ENCODE measurements around the gene CFAP206.

CFAP206 gene, protein sequence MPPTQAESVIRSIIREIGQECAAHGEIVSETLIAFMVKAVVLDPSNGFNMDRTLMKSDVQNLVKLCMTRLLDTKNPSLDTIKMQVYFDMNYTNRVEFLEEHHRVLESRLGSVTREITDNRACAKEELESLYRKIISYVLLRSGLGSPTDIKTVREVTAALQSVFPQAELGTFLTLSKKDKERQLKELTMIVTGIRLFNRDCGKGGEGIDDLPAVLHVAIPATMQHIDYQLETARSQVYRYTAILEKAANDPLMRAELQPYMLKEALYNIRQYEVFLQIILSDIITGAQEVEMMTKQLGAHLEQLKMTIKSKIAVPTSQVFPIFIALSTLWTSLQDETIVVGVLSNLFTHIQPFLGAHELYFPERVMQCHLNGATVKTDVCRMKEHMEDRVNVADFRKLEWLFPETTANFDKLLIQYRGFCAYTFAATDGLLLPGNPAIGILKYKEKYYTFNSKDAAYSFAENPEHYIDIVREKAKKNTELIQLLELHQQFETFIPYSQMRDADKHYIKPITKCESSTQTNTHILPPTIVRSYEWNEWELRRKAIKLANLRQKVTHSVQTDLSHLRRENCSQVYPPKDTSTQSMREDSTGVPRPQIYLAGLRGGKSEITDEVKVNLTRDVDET

DNA sequence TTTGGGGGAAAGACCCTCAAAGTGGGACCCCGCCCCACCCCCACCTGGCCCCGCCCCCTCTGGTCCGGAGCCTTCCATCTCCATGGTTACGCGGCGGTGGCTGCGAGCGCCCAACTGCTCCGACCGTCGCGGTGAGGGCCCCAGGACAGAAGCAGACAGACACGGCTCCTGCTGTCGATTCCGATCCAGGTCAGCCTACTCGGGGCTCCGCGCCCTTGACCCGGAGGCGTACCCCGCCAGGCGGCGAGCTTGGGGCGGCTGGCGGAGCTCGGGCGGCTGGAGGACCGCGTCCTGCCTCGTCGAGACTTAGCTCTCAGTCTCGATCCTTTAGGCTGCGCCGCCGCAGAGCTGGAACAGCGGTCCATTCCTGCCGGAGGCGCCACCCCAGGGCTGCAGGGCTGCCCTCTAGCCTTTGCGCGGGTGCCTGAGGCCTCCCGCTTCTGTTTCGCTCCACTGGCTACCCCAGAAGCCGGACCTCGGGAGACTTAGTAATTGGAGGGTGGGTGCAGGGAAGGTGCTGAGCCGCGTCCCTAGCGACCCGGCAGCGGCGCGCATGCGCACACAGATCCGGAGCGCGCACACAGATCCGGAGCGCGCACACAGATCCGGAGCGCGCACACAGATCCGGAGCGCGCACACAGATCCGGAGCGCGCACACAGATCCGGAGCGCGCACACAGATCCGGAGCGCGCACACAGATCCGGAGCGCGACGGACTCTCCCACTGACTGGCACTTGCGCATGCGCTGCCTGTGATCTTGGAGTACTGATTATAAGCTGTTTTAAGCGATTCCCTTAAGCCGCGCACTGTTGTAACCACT lies at the start of gene CFAP206:
Gene CFAP206, plus strand, starts transcription at position 72 of the 820 bp plus-strand sequence. CDS start 1,868 bp downstream, outside the sequence.
- peak; percentile 86 for DNase-seq

DNA sequence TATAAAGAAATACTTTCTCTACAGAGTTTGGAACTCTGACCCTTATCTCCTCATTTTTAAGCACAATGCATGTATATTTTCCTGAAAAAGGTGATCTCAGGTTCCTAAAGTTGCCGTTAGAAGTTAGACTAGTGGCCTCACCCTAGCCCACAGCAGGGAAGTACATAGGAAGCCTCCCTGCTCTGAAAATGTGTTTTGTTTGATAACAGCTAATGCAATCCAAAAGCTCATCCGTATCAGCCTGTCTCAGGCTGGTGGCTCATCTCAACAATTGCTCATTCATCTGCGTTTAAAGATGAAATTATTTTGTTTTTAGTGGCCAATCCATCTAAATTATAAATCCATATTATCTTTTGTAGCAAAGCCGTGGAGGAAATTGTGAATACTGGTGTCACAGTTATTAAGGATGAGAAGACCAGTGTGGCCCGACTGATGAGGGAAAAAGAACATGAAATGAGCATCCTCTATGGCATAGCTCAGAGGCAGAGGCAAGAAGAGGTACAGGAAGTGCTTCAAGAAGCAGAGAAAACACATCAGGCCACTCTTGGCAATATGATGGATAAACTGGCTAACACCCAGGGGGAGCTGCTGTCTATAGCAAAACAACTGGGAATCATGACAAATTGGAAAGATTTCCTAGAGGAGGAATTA lies 43.0 kb upstream of the CFAP206 start:
- no peak for DNase-seq

DNA sequence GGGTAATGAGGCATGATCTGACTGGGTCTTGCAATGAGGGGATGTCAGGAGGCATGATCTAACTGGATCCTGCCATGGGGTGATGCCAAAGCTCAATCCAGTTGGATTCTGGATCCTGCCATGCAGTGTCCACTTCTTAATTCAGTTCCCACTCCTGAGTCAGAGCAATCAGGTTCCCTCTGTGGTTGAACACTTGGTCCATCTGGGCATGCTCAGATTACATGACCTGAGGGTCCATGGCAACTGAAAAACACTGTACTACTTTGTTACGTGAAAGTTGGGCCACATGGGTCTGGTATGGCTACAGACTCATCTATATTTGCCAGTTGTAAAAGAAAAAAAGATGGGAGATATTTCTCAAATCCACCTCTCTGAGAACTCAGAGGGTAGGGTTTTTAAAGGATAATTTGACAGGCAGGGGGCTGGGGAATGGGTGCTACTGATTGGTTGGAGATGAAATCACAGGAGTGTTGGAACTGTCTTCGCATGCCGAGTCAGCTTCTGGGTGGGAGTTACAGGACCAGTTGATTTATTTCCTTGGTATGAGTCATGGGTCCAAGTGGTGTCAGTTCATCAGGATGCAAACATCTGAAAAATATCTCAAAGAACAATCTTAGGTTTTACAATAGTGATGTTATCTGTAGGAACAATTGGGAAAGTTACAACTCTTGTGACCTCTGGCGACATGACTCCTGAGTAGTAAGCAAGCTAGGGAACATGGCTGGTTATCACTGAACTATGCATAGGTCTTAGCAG lies 41.5 kb upstream of the CFAP206 start:
- DNase-seq = no peak

DNA sequence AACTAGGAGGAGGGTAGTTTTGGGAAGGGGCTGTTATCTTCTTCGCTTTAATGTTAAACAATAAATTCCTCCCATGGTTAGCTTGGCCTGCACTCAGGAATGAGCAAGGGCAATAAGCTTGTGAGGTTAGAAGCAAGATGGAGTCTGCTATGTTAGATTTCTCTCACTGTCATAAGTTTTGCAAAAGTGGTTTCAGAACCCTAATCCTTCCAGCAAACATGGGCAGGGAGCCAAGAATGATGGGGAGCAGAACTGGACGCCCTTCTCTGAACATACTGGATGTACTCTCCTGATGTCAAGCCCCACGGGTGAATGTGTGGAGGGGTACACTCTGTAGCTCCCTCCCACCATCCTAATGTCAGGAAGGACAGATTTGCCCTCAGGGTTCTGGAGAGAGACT lies 40.9 kb upstream of the CFAP206 start:
- DNase-seq = no peak

GRCh38 chr6:87373377-87373776 lies 34.4 kb upstream of the CFAP206 start:
- no peak for DNase-seq

- DNase-seq = no peak
These were observed 32.5 kb upstream of the CFAP206 start for GRCh38 chr6:87375315-87375714.

DNA sequence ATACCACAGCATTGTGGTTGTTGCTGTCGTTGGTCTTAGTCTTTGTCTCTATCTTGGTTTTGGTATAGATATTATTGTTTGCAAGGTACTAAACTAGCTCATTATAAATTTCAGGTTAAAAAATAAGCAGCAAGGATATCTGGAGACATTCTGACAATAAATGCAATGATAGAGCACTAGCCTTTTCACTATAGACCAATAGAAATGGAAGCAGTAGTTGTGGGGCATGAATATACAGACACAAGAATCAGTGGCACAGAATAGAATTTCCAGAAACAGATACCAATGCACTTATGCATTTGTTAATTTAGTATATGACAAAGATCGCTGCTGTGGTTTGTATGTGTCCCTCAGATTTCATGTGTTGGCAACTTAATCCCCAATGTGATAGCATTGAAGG lies 31.1 kb upstream of the CFAP206 start:
- DNase-seq = no peak

GRCh38 chr6:87378947-87379346 lies 28.8 kb upstream of the CFAP206 start:
- no peak for DNase-seq

GRCh38 chr6:87382861-87383260 lies 24.9 kb upstream of the CFAP206 start:
- no peak for DNase-seq

- no peak for DNase-seq
These were observed 23.7 kb upstream of the CFAP206 start for GRCh38 chr6:87384038-87384437.

GRCh38 chr6:87384449-87384848 lies 23.3 kb upstream of the CFAP206 start:
- no peak for DNase-seq

DNA sequence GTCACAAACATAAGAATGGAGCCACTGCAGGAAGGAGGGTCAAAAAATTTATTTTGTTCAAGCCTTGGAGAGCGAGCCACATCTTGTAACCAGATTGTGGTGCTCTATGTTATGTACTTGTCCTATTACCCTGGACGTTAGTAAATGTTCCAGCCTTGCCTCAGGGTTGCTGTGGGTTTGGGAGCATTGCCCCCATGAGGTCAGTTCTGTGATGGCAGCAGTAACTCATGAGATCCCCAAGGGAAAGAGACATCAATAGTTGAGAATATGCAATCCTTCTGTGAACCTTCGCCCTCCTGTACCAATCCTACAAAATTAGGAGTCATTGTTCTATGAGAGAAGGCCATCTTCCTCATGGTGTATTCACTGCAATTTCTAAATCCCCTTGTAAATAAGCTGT lies 16.4 kb upstream of the CFAP206 start:
- peak; percentile 25 for DNase-seq

- DNase-seq = peak; percentile 60
These were observed 14.6 kb upstream of the CFAP206 start for GRCh38 chr6:87393026-87393622.

GRCh38 chr6:87395431-87395830 lies 12.3 kb upstream of the CFAP206 start:
- no peak for DNase-seq

DNA sequence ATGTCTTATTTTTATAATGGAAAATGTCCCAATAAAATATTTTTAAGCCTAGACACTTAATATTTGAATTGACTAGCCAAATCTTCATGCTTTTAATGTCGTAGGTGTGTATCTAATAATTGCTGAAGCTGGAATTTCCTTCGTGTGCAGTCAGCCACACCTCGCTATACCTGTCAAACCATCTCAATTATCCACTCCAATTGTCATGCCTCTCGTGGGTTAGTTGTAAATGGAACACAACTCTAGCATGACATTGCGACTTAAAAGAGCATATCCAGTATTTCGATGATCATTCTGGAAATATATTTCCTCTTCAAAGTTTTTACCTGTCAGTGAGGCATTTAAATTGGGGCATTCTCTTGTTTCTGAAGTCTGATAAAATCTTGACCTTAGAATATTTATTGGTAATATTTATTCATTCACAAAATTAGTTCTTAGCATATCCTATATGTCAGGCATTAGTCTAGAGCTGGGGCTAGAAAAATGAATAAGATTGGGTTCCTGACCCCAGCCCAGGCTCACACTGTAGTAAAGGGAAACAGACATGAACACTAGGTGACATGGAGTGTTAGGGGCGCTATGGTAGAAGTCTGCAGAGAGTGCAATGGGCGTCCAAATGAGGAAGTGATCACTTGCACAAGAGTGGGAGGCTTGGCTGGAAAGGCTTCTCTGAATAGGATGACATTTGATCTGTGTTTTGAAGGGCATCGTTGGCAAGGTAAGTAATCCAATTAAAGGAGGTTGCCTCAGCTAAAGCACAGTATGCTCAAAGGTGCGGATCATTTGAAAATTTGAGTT lies 11.0 kb upstream of the CFAP206 start:
- no peak for DNase-seq

- no peak for DNase-seq
These were observed 10.1 kb upstream of the CFAP206 start for GRCh38 chr6:87397656-87398055.

- DNase-seq = no peak
These were observed 5.9 kb upstream of the CFAP206 start for GRCh38 chr6:87401832-87402231.

GRCh38 chr6:87407561-87407900 lies 241 bp upstream of the CFAP206 start:
- peak; percentile 74 for DNase-seq

GRCh38 chr6:87408721-87409155 lies 966 bp downstream of the CFAP206 start:
- DNase-seq = no peak

DNA sequence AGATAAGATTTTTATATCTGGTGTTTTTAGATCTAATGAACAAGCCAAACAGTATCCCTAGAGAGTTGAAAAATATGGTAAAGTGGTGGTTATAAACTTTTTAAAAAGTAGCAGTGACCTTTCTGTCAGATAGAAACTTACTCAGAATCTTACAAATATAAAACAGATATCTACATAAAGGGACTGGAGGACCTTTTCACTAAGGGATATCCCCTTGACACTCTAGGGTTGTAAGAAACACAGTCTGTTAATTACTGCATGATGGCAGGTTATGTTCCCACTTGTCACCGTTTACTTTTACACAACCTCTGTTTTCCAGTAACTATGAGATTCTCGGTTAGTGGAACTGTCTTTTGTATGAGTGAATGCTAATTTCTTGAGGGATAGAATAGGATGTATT lies 11.5 kb downstream of the CFAP206 start:
- no peak for DNase-seq

GRCh38 chr6:87420360-87420759 lies 12.6 kb downstream of the CFAP206 start:
- no peak for DNase-seq

All from NCI-H345 (cell line).